ENCODE results near the gene EWSR1. TPM values are rescaled to one million over a fixed set of nuclear protein-coding genes. Genes with fewer than 3 reads are reported as not detected.

Gene EWSR1
- total and polyA plus RNA-seq, 2 experiments from 2014 or later, result 391 to 427 TPM

DNA sequence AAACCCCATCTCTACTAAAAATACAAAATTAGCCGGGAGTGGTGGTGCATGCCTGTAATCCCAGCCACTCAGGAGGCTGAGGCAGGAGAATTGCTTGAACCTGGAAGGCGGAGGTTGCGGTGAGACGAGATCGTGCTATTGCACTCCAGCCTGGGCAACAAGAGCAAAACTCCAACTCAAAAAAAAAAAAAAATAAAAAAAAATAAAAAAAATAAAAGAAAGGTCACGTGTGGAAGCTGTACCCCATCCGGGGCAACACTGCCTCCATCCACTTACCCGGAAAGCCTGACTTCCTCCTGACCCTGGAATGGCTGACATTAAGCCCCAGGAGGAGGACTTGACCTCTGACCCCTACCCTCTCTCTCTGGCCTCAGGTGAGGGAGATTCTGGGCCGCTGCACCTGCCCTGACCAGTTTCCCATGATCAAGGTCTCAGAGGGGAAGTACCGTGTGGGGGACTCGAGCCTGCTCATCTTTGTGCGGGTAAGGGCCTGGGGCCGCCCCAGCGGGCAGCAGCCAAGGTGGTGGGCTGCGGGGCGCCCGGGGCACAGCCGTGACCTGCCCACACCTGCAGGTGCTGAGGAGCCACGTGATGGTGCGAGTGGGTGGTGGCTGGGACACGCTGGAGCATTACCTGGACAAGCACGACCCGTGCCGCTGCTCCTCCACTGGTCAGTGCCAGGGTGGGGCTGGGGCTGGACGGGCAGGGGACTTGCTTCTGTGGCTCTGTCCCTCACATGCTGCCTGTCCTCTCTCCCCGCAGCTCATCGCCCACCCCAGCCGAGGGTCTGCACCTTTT, 42.2 kb downstream of the EWSR1 start:
- Histone ChIP-seq H3K9me2 (ENCODE audit: insufficient read depth) (no peaks in the 10 kb centered on the region), H4K20me1 (replicated peaks; ENCODE audit: insufficient read depth) (peaks cover 9% of the 10 kb centered on the region), H3K4me3 (no peak overlapping the region), H2AFZ (no peak overlapping the region), H3K36me3 (ENCODE audit: insufficient read depth) (no peaks in the 10 kb centered on the region), H3K4me2 (no peak overlapping the region), H3K79me2 (replicated peaks; ENCODE audit: insufficient read depth) (no peaks in the 10 kb centered on the region), H3K4me1 (ENCODE audit: insufficient read depth) (peaks cover 13% of the 10 kb centered on the region; the same call in 1 of the 2 replicates), H3K27me3 (ENCODE audit: insufficient read depth) (peaks cover 27% of the 10 kb centered on the region), H3K27ac (ENCODE audit: low read depth) (no peak overlapping the region), H3F3A (replicated peaks; ENCODE audit: low read depth) (peaks cover 24% of the 10 kb centered on the region)
- H3K27ac Mint-ChIP-seq, result no peak overlapping the region
- H3K36me3 Mint-ChIP-seq (ENCODE audit: low read depth), result peaks cover 7% of the 10 kb centered on the region; the same call in 1 of the 3 replicates
- H3K4me3 Mint-ChIP-seq, result no peak overlapping the region
- ATAC-seq, result no peak
- H3K9me3 Mint-ChIP-seq, result peaks cover 14% of the 10 kb centered on the region
- TF ChIP-seq POLR2AphosphoS5 (IDR thresholded peaks at IDR 0.05; ENCODE audit: low read depth) (no peak), NANOG (IDR thresholded peaks at IDR 0.05; ENCODE audit: borderline replicate concordance) (no peak), STAT1 (IDR thresholded peaks at IDR 0.05; ENCODE audit: unreplicated experiment) (no peak), ZNF331 (CRISPR knock-in tag; IDR thresholded peaks at IDR 0.05; ENCODE audit: low read depth) (no peak), ZNF114 (CRISPR knock-in tag; IDR thresholded peaks at IDR 0.05) (no peak)
- TF ChIP-seq, protein P1, sequence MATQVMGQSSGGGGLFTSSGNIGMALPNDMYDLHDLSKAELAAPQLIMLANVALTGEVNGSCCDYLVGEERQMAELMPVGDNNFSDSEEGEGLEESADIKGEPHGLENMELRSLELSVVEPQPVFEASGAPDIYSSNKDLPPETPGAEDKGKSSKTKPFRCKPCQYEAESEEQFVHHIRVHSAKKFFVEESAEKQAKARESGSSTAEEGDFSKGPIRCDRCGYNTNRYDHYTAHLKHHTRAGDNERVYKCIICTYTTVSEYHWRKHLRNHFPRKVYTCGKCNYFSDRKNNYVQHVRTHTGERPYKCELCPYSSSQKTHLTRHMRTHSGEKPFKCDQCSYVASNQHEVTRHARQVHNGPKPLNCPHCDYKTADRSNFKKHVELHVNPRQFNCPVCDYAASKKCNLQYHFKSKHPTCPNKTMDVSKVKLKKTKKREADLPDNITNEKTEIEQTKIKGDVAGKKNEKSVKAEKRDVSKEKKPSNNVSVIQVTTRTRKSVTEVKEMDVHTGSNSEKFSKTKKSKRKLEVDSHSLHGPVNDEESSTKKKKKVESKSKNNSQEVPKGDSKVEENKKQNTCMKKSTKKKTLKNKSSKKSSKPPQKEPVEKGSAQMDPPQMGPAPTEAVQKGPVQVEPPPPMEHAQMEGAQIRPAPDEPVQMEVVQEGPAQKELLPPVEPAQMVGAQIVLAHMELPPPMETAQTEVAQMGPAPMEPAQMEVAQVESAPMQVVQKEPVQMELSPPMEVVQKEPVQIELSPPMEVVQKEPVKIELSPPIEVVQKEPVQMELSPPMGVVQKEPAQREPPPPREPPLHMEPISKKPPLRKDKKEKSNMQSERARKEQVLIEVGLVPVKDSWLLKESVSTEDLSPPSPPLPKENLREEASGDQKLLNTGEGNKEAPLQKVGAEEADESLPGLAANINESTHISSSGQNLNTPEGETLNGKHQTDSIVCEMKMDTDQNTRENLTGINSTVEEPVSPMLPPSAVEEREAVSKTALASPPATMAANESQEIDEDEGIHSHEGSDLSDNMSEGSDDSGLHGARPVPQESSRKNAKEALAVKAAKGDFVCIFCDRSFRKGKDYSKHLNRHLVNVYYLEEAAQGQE (IDR thresholded peaks at IDR 0.05; ENCODE audit: unreplicated experiment), result no peak
- TF ChIP-seq, protein P2, sequence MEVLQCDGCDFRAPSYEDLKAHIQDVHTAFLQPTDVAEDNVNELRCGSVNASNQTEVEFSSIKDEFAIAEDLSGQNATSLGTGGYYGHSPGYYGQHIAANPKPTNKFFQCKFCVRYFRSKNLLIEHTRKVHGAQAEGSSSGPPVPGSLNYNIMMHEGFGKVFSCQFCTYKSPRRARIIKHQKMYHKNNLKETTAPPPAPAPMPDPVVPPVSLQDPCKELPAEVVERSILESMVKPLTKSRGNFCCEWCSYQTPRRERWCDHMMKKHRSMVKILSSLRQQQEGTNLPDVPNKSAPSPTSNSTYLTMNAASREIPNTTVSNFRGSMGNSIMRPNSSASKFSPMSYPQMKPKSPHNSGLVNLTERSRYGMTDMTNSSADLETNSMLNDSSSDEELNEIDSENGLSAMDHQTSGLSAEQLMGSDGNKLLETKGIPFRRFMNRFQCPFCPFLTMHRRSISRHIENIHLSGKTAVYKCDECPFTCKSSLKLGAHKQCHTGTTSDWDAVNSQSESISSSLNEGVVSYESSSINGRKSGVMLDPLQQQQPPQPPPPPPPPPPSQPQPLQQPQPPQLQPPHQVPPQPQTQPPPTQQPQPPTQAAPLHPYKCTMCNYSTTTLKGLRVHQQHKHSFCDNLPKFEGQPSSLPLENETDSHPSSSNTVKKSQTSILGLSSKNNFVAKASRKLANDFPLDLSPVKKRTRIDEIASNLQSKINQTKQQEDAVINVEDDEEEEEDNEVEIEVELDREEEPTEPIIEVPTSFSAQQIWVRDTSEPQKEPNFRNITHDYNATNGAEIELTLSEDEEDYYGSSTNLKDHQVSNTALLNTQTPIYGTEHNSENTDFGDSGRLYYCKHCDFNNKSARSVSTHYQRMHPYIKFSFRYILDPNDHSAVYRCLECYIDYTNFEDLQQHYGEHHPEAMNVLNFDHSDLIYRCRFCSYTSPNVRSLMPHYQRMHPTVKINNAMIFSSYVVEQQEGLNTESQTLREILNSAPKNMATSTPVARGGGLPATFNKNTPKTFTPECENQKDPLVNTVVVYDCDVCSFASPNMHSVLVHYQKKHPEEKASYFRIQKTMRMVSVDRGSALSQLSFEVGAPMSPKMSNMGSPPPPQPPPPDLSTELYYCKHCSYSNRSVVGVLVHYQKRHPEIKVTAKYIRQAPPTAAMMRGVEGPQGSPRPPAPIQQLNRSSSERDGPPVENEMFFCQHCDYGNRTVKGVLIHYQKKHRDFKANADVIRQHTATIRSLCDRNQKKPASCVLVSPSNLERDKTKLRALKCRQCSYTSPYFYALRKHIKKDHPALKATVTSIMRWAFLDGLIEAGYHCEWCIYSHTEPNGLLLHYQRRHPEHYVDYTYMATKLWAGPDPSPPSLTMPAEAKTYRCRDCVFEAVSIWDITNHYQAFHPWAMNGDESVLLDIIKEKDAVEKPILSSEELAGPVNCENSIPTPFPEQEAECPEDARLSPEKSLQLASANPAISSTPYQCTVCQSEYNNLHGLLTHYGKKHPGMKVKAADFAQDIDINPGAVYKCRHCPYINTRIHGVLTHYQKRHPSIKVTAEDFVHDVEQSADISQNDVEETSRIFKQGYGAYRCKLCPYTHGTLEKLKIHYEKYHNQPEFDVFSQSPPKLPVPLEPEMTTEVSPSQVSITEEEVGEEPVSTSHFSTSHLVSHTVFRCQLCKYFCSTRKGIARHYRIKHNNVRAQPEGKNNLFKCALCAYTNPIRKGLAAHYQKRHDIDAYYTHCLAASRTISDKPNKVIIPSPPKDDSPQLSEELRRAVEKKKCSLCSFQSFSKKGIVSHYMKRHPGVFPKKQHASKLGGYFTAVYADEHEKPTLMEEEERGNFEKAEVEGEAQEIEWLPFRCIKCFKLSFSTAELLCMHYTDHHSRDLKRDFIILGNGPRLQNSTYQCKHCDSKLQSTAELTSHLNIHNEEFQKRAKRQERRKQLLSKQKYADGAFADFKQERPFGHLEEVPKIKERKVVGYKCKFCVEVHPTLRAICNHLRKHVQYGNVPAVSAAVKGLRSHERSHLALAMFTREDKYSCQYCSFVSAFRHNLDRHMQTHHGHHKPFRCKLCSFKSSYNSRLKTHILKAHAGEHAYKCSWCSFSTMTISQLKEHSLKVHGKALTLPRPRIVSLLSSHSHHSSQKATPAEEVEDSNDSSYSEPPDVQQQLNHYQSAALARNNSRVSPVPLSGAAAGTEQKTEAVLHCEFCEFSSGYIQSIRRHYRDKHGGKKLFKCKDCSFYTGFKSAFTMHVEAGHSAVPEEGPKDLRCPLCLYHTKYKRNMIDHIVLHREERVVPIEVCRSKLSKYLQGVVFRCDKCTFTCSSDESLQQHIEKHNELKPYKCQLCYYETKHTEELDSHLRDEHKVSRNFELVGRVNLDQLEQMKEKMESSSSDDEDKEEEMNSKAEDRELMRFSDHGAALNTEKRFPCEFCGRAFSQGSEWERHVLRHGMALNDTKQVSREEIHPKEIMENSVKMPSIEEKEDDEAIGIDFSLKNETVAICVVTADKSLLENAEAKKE (CRISPR knock-in tag; IDR thresholded peaks at IDR 0.05), result no peak
- no peak for DNase-seq (ENCODE audit: low spot score)
- H3K4me1 Mint-ChIP-seq, result peaks cover 36% of the 10 kb centered on the region
- H3K27me3 Mint-ChIP-seq (ENCODE audit: insufficient read depth, low read depth, poor library complexity), result peaks cover 29% of the 10 kb centered on the region

Data from GM23338 (cell line).